Adrenal gland (tissue), 5 donors: Measurements from ENCODE around the gene HEG1.

ENCODE experiments used
- CTCF ChIP-seq, 6 experiments: fragments of 450-650 bp in 4 of 6; fragments of 200-600 bp in 2 of 6; sonication (generic) in 1 of 6; IDR thresholded peaks; 1 replicate in 5 of 6; 2 replicates in 1 of 6; pipeline versions ENCODE4 v1.5.1 to v1.8.0; 2016 to 2021; ENCODE audit warnings: antibody characterized with exemption in 6 of 6, mild to moderate bottlenecking in 2 of 6, moderate library complexity in 1 of 6
- POLR2A ChIP-seq, 2 donors: fragments of 450-650 bp; IDR thresholded peaks; one replicate each; pipeline ENCODE4 v1.6.1; 2017; ENCODE audit warnings: antibody characterized with exemption in 2 of 2, mild to moderate bottlenecking in 2 of 2, moderate library complexity in 1 of 2
- donor health status: DM: no; HTN: no; CAD: no.

- TF ChIP-seq CTCF (IDR thresholded peaks at IDR 0.05) (no peak), POLR2A (IDR thresholded peaks at IDR 0.05) (no peak)
These were observed 13.7 kb upstream of the HEG1 start for GRCh38 chr3:125069452-125069851.
